GM12801 (cell line): ENCODE measurements around the gene TNFRSF6B.

ENCODE experiments used
- CTCF ChIP-seq: IDR thresholded peaks from one replicate; pipeline ENCODE4 v1.5.1; 2011; ENCODE audit warnings: control low read depth; ENCODE audit not compliant: insufficient read length; ENCODE audit errors: extremely low read depth

TNFRSF6B gene

DNA sequence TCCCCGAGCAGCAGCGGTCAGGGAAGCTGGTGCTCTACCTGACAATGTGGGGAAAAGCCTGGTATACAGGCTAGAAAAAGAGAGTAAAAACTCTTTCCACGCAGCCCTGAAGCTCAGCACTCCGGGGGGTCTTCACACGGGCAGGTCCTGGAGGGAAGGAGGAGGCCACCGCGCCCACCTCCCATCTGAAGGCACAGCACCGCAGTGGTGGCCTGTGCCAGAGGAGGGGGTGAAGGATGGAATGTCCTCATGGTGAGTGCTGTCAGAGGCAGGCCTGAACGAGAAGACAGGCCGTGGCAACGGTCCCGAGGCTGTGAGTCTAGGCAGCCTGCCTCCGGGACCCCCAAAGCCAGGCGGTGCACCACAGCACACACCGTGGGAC is 49.0 kb downstream of the TNFRSF6B start:
- TF ChIP-seq CTCF = no peak

GRCh38 chr20:63745961-63746731 is 49.7 kb downstream of the TNFRSF6B start:
- no peak for TF ChIP-seq CTCF

- no peak for TF ChIP-seq CTCF
Measured at GRCh38 chr20:63746751-63747315, 50.4 kb downstream of the TNFRSF6B start.

DNA sequence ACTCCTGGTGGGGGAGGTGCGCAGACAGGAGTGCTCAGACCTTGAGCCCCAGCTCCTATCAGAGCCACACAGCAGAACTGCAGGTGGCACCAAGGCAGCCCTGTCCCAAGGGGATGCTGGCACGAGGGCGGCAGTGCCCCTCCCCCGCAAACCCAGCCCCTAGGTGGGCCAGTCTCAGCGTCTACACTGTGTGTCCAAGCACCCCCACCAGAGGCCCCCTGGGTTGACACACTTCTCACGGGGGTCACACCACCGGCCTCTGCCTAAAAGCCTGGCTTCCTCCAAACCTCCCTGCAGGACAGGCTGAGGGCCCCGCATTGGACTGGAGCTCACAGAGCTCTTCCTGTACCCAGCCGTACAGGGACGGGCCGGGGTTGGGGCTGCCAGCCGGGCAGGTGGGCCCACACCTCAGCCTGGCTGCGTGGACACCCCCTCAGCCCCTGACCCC is 51.2 kb downstream of the TNFRSF6B start:
- TF ChIP-seq CTCF = no peak
